Activated CD8-positive, alpha-beta memory T cell treated with anti-CD3 and anti-CD28 coated beads, Interleukin-2, amount 10 ng/mL, durations not matched to agents 7 days and 5 days (primary cell): ENCODE results near the gene FAM20A. TPM values are rescaled to one million over a fixed set of nuclear protein-coding genes. Genes with fewer than 3 reads are reported as not detected.

ENCODE experiments used
- ATAC-seq: fragments of 150-1000 bp; cut with Tn5 transposase; one replicate; pipeline ENCODE4 v1.10.0; 2021; ENCODE audit warnings: moderate library complexity
- CTCF ChIA-PET: fragments of 350-600 bp; sonication (Branson Sonifier 250); formaldehyde crosslinking; loops from one replicate; lab custom pipeline; 2021; ENCODE audit warnings: antibody characterized with exemption; lab: Charles Lee
- DNase-seq: peaks from one replicate; pipeline ENCODE4 v3.0.0-alpha.2; 2020
- H3K27ac Mint-ChIP-seq: one replicate; pipeline ENCODE4 v1.8.0; 2021; ENCODE audit warnings: mild to moderate bottlenecking, mixed read lengths
- H3K27me3 Mint-ChIP-seq: one replicate; pipeline ENCODE4 v1.8.0; 2021; ENCODE audit warnings: mixed read lengths
- H3K36me3 Mint-ChIP-seq: one replicate; pipeline ENCODE4 v1.8.0; 2021; ENCODE audit warnings: mild to moderate bottlenecking, mixed read lengths
- H3K4me1 Mint-ChIP-seq: one replicate; pipeline ENCODE4 v1.8.0; 2021; ENCODE audit warnings: mixed read lengths
- H3K4me3 Mint-ChIP-seq: one replicate; pipeline ENCODE4 v1.8.0; 2021; ENCODE audit warnings: mild to moderate bottlenecking, moderate library complexity, mixed read lengths
- H3K9me3 Mint-ChIP-seq: one replicate; pipeline ENCODE4 v1.8.0; 2022; ENCODE audit warnings: low read depth, mixed read lengths
- total RNA-seq, 2 experiments: library from RNA; stranded (reverse); gene quantifications; one replicate each; pipeline ENCODE4 v1.2.3, GENCODE V29; 2021

The FAM20A gene
- total RNA-seq, 2 experiments from 2014 or later = not detected

DNA sequence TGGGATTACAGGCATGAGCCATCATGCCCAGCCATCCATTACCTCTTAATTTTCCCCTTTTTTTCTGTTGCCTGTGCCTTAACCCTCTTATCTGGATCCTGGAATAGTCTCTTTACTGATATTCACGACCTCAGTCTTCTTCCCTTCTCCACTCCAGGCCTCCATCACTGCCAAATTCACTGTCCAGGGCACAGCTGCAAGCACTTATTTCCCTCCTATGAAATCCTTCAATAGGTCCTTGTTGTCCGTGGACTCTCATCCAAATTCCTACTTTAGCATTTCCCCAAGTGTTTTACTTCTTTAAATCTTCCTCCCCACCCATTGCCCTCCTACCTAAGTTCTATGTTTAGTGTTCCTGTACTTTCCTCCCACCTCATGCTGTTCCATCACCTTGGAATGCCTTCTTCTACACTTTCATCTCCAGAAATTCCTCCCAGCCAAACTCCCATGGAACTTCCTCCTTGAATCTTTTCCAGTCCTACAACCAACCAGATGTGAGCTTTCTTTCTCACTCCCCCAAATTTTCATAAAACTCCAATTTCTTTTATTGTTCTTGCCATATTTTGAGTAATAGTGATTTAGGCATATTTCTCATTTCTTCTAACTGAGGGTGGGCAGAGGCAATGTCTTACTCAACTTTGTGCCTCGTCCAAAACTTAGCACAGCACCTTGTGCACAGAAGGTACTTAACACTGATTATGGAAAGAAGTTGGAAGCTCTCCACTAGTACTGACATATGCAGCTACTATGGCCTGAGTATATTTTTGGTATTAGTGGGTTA, 35.3 kb downstream of the FAM20A start:
- CTCF ChIA-PET = no interaction called here
- H3K27me3 Mint-ChIP-seq = peaks cover 7% of the 10 kb centered on the region
- H3K4me3 Mint-ChIP-seq = no peak overlapping the region
- no peaks in the 10 kb centered on the region for H3K36me3 Mint-ChIP-seq
- H3K4me1 Mint-ChIP-seq = peaks cover 2% of the 10 kb centered on the region
- DNase-seq = no peak
- H3K27ac Mint-ChIP-seq = no peak overlapping the region
- no peak for ATAC-seq
- no peaks in the 10 kb centered on the region for H3K9me3 Mint-ChIP-seq

DNA sequence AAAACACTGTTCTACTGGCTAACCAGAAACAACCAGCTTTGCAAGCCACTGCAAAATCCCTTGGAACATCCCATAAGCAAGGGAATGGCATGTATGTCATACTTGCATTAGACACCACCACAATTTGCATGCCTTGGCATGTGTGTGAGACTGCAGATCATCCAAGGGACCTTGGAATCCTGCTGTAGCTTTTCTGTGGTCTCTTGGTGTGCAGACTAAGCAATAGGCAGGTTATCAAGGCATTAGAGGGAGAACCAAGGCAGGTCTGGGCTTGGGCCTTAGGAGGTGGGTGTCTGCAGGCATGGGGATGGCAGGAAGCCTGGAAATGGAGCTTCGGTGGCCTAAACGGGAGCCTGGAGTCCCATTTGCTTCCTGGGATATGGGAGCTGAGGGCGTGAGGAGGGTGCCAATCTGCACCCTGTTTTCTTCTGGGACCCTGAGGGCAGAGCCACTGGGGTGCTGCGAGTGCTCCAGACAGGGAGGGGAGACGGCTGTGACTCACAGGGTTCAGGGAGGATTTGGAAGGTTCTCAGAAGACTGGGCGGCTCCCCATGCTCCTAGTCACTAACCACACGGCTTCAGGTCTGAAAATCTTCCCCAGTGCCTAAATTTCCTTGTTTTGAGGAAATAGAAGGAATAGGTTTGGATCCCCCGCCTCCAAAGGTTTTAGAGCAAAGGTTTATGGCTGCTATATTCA, 36.6 kb downstream of the FAM20A start:
- ATAC-seq (no peak), DNase-seq (no peak)
- Mint-ChIP-seq H3K27ac (no peak overlapping the region), H3K9me3 (no peaks in the 10 kb centered on the region), H3K27me3 (peaks cover 7% of the 10 kb centered on the region), H3K4me1 (peaks cover 2% of the 10 kb centered on the region), H3K4me3 (no peak overlapping the region), H3K36me3 (no peaks in the 10 kb centered on the region)
- CTCF ChIA-PET = no interaction called here

DNA sequence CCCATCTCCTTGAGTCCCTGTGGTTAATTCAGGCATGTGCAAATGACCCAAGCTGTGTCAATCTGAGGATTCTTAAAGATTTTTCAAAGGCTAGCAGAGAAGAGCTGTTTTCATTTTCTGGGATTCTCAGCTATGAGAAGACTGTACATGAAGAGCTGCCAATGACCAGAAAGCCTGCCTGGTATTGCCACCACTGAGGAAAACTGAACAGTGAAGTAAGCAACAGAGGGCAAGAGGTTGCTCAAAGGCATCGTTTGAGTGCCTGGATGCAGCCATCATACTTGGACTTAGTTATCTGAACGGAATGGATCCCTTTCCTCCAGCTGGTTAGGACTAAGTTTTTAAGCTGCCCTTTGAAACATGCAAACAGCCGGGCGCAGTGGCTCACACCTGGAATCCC, 38.4 kb downstream of the FAM20A start:
- ATAC-seq (no peak), DNase-seq (no peak)
- CTCF ChIA-PET = no interaction called here
- H3K27ac Mint-ChIP-seq = no peak overlapping the region
- H3K27me3 Mint-ChIP-seq = peaks cover 7% of the 10 kb centered on the region
- no peaks in the 10 kb centered on the region for H3K36me3 Mint-ChIP-seq
- peaks cover 2% of the 10 kb centered on the region for H3K4me1 Mint-ChIP-seq
- no peak overlapping the region for H3K4me3 Mint-ChIP-seq
- no peaks in the 10 kb centered on the region for H3K9me3 Mint-ChIP-seq

DNA sequence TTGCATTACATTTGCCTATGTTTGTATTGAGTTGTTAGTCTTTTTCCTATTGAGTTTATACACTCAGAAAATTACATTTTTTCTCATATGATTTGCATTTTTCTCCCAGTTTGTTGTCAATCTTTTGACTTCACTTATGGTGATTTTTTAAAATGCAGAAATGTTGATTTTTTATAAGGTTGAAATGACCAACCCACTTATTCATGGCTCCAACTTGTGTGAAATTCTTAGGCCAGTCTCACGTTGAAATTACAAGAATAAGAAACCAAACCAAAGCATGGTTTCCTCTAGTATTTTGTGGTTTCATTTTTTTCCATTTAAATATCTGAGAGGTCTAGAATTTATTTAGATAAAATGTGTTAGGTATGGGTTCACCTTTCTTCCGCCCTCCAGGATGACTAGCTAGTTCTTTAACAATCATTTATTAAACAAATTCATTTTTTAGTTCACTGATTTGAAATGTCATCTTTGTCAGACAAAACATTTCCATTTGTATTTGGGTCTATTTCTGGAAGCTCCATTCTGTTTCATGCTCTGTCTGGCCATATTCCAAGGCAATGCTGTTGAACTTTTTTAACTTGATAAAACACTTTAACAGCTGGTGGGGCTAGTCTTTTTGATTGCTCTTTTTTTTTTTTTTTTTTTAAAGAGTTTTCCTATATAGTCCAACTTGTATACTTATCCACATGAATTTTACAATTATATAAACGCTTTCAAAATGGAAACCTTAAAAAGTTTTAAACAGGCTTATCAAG, 40.0 kb downstream of the FAM20A start:
- Mint-ChIP-seq H3K9me3 (no peaks in the 10 kb centered on the region), H3K4me1 (peaks cover 2% of the 10 kb centered on the region), H3K36me3 (no peaks in the 10 kb centered on the region), H3K27ac (no peak overlapping the region), H3K4me3 (no peak overlapping the region), H3K27me3 (peaks cover 7% of the 10 kb centered on the region)
- ATAC-seq (no peak), DNase-seq (no peak)
- CTCF ChIA-PET = no interaction called here

DNA sequence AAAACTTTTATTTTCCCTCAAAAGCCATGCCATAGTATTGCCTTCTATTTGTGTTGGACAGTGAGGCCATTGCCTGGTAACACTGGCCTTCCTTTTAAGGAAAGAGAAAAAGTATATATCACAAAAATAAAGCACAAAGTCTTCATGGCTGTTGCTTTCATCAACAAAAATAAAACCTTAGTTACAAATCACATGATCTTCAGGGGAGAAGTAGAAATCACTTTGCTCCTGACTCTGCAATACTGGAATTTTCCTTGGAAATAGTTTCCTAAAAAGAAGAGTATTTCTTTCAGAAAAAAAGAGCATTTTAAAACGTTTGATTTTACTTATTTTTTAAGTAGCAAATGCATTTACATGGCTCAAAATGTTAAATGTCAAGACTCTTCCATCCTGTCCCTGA, 41.9 kb downstream of the FAM20A start:
- CTCF ChIA-PET = no interaction called here
- no peak overlapping the region for H3K27ac Mint-ChIP-seq
- H3K27me3 Mint-ChIP-seq = no peaks in the 10 kb centered on the region

DNA sequence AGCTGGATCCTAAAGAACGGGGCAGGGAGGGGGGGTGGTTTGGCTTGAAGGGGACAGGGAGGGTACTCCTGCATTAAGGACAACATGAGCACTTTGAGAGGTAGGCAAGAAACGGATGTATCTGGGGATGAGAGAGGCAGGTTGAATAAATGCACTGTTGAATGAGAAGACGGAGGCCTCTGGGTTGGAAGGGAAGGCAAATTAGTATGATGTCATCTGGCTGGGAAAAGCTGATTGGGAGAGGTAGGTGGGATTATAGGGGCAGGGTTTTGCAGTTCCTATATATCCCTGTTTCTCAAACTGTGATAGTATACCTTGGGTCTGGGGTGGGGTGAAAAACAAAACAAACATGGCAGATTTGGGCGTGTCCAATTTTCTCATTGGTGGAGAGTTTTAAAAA, 44.6 kb downstream of the FAM20A start:
- Mint-ChIP-seq H3K36me3 (no peaks in the 10 kb centered on the region), H3K9me3 (no peaks in the 10 kb centered on the region), H3K4me1 (peaks cover 2% of the 10 kb centered on the region), H3K4me3 (no peak overlapping the region), H3K27me3 (no peaks in the 10 kb centered on the region), H3K27ac (no peak overlapping the region)
- CTCF ChIA-PET = interaction anchor here (1.2 kb wide), 1 partner anchor 58 kb away, joined by 3 read pairs; no protein-coding TSS in a partner anchor
- ATAC-seq (no peak), DNase-seq (no peak)

More for the DNA sequence above, 41.9 kb downstream of the FAM20A start:
- Mint-ChIP-seq H3K4me3 (no peak overlapping the region), H3K4me1 (peaks cover 2% of the 10 kb centered on the region), H3K9me3 (no peaks in the 10 kb centered on the region), H3K36me3 (no peaks in the 10 kb centered on the region)
- ATAC-seq = no peak
- no peak for DNase-seq

DNA sequence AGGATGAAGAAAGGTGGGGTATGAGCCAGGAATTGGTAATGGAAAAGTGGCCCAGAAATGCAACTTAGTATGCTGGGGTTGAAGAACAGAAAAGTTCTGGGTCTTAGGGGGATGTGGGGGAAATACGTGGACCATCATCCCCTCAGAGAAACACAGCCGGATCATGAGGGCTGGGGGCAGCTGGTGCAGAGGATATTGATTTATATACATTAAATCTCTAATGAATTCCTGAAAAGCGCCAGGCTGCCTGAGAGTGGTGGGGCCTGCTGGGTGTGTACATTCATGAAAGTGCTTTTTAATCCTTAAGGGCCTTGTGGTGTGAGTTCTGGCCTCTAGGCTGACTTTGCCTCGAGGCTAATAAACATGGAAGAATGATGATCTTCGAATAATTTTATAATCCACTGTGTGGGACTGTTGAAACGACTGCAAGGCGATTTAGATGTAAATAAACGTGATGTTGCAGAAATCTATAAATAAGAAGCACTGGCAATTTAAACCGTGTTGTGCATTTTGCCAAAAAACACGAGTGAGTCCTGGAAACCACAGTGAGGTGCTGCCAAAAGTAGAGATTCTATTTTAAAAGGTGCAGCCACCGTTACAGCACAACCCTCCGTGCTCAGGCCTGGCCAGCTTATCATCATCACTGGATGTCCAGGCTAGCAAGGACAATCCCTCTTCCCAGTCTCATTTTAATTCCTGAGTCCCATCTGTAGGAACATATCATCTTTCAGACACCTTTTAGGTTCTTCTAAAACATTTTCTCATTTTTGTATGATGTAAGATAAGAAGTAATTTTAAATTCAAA, 56.9 kb downstream of the FAM20A start:
- Mint-ChIP-seq H3K4me1 (no peaks in the 10 kb centered on the region), H3K36me3 (peaks cover 1% of the 10 kb centered on the region), H3K27ac (no peak overlapping the region), H3K4me3 (no peak overlapping the region), H3K9me3 (no peaks in the 10 kb centered on the region), H3K27me3 (no peaks in the 10 kb centered on the region)
- no peak for DNase-seq
- CTCF ChIA-PET = no interaction called here
- no peak for ATAC-seq

DNA sequence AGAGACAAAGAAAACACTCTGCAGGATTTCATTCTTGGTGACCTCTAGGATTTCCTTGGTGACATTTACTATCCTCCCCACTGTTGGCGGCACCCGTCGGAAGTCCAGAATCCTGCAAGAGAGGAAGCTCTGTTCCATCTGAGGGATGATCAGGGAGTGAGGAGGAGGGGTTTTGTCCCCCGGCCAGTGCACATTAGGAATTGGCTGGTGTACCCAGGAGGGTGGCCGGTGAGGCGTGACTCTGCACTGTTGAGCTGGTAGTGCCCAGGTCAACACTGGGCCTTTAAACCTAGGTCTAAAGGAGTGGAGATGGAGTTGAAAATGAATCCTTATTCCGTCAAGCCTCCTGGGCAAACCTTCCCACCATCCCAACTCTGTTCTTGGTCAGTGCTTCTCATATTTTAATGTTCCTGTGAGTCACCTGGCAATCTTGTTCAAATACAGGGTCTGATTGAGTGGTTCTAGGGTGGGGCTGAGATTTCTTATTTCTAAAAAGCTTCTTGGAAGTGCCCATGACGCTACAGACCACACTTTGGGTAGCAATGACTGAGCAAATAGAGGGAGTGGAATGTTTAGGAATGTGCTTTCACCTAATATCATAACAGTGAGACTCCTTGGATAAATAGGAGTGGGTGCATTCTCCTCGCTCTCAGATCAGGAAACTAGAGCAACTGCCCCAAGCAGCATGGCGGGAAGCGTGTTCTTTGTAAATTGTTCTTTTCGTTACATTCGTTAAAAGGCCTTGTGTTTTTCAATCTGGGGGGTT, 58.3 kb downstream of the FAM20A start:
- H3K27ac Mint-ChIP-seq = no peak overlapping the region
- ATAC-seq (no peak), DNase-seq (no peak)
- no peaks in the 10 kb centered on the region for H3K27me3 Mint-ChIP-seq
- no peaks in the 10 kb centered on the region for H3K9me3 Mint-ChIP-seq
- no peak overlapping the region for H3K4me3 Mint-ChIP-seq
- CTCF ChIA-PET = no interaction called here
- peaks cover 1% of the 10 kb centered on the region for H3K36me3 Mint-ChIP-seq
- H3K4me1 Mint-ChIP-seq = no peaks in the 10 kb centered on the region

DNA sequence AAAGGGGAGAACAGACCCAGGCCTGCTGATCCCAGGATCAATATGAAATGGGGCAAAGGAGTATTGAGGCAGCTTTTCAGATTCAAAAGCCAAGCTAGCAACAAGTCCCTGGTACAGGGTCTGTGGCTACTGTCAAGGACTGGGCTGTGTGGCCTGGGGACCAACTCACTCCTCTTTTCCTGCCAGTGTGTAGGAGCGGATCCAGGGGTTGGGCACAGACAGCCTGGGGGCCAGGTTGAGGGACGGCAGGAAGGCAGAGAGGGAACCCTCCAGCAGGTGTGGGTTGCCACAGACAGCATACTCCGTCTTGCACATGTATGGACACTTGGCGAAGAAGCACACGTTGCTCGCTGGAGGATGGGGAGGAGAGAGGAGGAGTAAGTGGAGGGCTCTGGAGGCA, 59.4 kb downstream of the FAM20A start:
- ATAC-seq = no peak
- no peak overlapping the region for H3K4me3 Mint-ChIP-seq
- no peaks in the 10 kb centered on the region for H3K9me3 Mint-ChIP-seq
- H3K27me3 Mint-ChIP-seq = no peaks in the 10 kb centered on the region
- peaks cover 1% of the 10 kb centered on the region for H3K36me3 Mint-ChIP-seq
- no peaks in the 10 kb centered on the region for H3K4me1 Mint-ChIP-seq
- H3K27ac Mint-ChIP-seq = no peak overlapping the region
- CTCF ChIA-PET = no interaction called here
- DNase-seq = no peak

DNA sequence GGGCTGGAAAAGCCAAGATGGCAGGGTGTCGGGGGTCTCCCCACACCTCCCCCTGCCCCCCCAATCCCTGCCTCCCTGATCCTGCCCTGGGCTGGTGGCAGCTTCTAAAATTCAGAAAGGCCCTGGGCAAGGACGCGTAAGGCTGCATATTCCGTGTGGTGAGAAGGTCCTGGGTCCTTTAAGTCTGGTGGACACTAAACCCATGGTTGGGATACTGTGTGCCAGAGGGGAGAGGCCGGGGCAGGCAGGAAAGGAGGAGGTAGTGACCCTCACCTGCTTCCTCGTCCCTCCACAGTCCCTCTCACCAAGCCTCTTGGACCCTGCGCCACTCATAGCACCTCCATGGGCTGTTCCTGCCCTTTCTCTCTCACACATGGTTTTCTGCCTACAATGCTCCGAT, 60.2 kb downstream of the FAM20A start:
- Mint-ChIP-seq H3K4me3 (no peak overlapping the region), H3K9me3 (no peaks in the 10 kb centered on the region), H3K4me1 (no peaks in the 10 kb centered on the region), H3K36me3 (peaks cover 4% of the 10 kb centered on the region), H3K27me3 (no peaks in the 10 kb centered on the region), H3K27ac (no peak overlapping the region)
- CTCF ChIA-PET = no interaction called here
- ATAC-seq = no peak
- DNase-seq = no peak

DNA sequence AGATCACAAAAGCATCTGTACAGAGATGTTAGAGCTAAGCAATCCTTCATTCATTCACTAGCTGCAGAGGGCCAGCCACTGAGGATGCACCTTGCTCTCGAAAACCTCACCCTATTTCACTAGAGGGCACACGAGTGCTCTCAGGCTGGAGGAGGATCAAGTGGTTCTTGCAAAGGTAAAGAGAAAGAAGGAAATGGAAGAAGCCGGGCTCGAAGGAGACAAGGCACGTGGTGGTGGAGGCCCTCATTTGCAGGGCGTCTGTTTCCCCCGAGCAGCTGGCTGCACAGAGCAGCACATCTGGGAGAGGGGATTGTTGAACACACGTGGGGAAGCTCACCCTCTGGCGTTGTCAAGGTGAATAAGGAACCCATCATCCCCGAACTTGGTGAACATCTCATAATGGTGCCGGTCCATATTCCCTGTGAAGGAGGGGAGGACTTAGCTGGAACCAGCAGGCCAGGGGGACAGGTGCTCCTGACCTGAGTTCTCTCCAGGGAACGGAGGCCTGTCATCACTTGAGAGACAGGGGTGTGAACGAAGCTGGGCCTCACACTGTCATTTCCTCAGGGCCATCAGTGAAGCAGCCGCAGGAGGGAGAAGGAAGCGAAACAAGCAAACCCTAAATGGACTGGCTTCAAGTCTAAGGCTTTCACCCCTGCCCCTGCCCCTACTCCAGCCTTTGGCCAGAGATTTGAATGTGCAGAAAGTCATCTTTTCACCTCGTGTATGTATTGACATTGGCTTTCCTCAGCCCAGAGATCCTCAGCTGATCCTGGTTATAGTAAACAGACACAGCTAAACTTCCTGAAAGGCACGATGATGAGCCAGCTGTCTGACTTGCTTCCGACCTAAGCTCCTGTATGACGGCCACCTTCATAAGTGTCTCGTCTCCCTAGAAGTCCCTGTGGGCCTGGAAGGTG, 61.4 kb downstream of the FAM20A start:
- Mint-ChIP-seq H3K27me3 (no peaks in the 10 kb centered on the region), H3K9me3 (no peaks in the 10 kb centered on the region), H3K27ac (no peak overlapping the region), H3K4me3 (no peak overlapping the region), H3K36me3 (peaks cover 11% of the 10 kb centered on the region), H3K4me1 (no peaks in the 10 kb centered on the region)
- peak; percentile 20 for ATAC-seq
- no peak for DNase-seq
- CTCF ChIA-PET = interaction anchor here (0.7 kb wide), 1 partner anchor 237 kb away, joined by 3 read pairs; no protein-coding TSS in a partner anchor

DNA sequence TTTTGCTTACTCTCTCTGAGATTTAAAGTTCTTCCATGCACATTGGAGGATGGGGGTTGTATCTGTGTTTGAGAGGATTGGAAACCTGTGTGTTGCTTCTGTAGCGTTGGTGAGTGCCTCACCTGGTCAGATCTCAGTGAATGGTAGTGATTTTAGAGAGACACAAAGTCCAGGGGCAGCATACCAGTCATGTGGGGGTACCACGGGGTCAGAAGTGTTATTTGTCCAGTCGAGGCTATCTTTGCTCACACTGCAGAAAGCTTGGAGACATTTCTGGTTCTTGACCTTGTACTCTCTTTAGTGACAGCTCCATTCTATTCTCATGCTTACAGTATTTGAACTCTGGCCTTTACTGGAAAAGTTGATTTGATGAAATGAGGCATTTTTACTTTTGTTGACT, 65.2 kb downstream of the FAM20A start:
- Mint-ChIP-seq H3K27me3 (no peaks in the 10 kb centered on the region), H3K36me3 (peaks cover 24% of the 10 kb centered on the region), H3K4me3 (no peak overlapping the region), H3K4me1 (peaks cover 4% of the 10 kb centered on the region), H3K9me3 (no peaks in the 10 kb centered on the region), H3K27ac (no peak overlapping the region)
- CTCF ChIA-PET = interaction anchor here (0.9 kb wide), 1 partner anchor 9 kb away, joined by 3 read pairs; no protein-coding TSS in a partner anchor
- DNase-seq (no peak), ATAC-seq (no peak)
